Fibroblast of lung (primary cell): Measurements from ENCODE around the gene LRRK1. TPM values are rescaled to one million over a fixed set of nuclear protein-coding genes. Genes with fewer than 3 reads are reported as not detected.

Experiments used
- DNase-seq, 2 donors: peaks; one replicate each; pipeline versions ENCODE4 v3.0.0 to v3.0.0-alpha.2; 2010; ENCODE audit warnings: low read depth in 2 of 2
- H2AFZ ChIP-seq: 2 replicates; pipeline ENCODE4 v1.5.1; 2012; ENCODE audit warnings: low read length, control low read depth, inconsistent platforms
- H3K27ac ChIP-seq: 2 replicates; pipeline ENCODE4 v1.5.1; 2011; ENCODE audit warnings: low read length, control low read depth; ENCODE audit not compliant: insufficient read depth
- H3K27me3 ChIP-seq: 2 replicates; pipeline ENCODE4 v1.5.1; 2011; ENCODE audit warnings: mild to moderate bottlenecking, low read length; ENCODE audit not compliant: control insufficient read depth, insufficient read depth
- H3K36me3 ChIP-seq: 2 replicates; pipeline ENCODE4 v1.5.1; 2011; ENCODE audit warnings: low read length; ENCODE audit not compliant: control insufficient read depth, insufficient read depth
- H3K4me1 ChIP-seq: 2 replicates; pipeline ENCODE4 v1.5.1; 2011; ENCODE audit warnings: low read length; ENCODE audit not compliant: control insufficient read depth, insufficient read depth; ENCODE audit errors: extremely low read depth
- H3K4me2 ChIP-seq: 2 replicates; pipeline ENCODE4 v1.5.1; 2011; ENCODE audit warnings: low read length, control low read depth; ENCODE audit not compliant: insufficient read depth; ENCODE audit errors: extremely low read depth
- H3K4me3 ChIP-seq, 4 experiments: fragments of 200-600 bp in 1 of 4; sonication (generic) in 1 of 4; replicated peaks in 1 of 4; 2 replicates each; pipeline ENCODE4 v1.5.1; 2011 to 2016; ENCODE audit warnings: low read length in 4 of 4, low read depth in 3 of 4, mild to moderate bottlenecking in 3 of 4, control low read depth in 2 of 4, inconsistent platforms in 1 of 4, mixed read lengths in 1 of 4; ENCODE audit not compliant: insufficient read depth in 1 of 4; ENCODE audit errors: control extremely low read depth in 1 of 4
- H3K79me2 ChIP-seq: 2 replicates; pipeline ENCODE4 v1.5.1; 2012; ENCODE audit warnings: mild to moderate bottlenecking, low read length, inconsistent platforms; ENCODE audit not compliant: control insufficient read depth, insufficient read depth
- H3K9ac ChIP-seq: 2 replicates; pipeline ENCODE4 v1.5.1; 2011; ENCODE audit warnings: mild to moderate bottlenecking, low read length, control low read depth; ENCODE audit not compliant: insufficient read depth
- H3K9me3 ChIP-seq: 2 replicates; pipeline ENCODE4 v1.5.1; 2012; ENCODE audit warnings: low read depth, low read length; ENCODE audit not compliant: control insufficient read depth, insufficient read depth
- H4K20me1 ChIP-seq: 2 replicates; pipeline ENCODE4 v1.5.1; 2011; ENCODE audit warnings: low read length; ENCODE audit not compliant: control insufficient read depth, insufficient read depth; ENCODE audit errors: extremely low read depth
- EZH2 ChIP-seq: IDR thresholded peaks from 2 replicates; pipeline ENCODE4 v1.5.1; 2012; ENCODE audit warnings: low read length, control low read depth, mild to moderate bottlenecking; ENCODE audit errors: missing control alignments
- polyA plus RNA-seq, 2 donors: library from polyadenylated mRNA; depleted of rRNA in 1 of 2; stranded (reverse) in 1 of 2; unstranded in 1 of 2; fragments of >200 nt; gene quantifications; 2 replicates each; pipeline ENCODE4 v1.2.1, GENCODE V29; 2011 to 2012; ENCODE audit warnings: missing spikeins in 1 of 2
- total RNA-seq: library from RNA; depleted of rRNA; stranded (reverse); fragments of >200 nt; gene quantifications from 2 replicates; pipeline ENCODE4 v1.2.1, GENCODE V29; 2014
- TF ChIP-seq, protein P1 (sequence below), 2 donors: IDR thresholded peaks in 1 of 2; conservative IDR thresholded peaks in 1 of 2; 1 replicate in 1 of 2; 2 replicates in 1 of 2; pipeline ENCODE4 v1.5.1; 2011 to 2012; ENCODE audit warnings: low read length in 2 of 2, control low read depth in 1 of 2, inconsistent platforms in 1 of 2, low read depth in 1 of 2, mild to moderate bottlenecking in 1 of 2

Gene LRRK1
- total and polyA plus RNA-seq, 2 donors (not counting 1 experiment from before 2014, with no cell fraction given): 3.8 to 12.2 TPM

- H3K9me3 ChIP-seq: no peaks in the 10 kb centered on the region
- no peak overlapping the region for H3K4me3 ChIP-seq
- no peak for TF ChIP-seq EZH2
- TF ChIP-seq, protein P1, sequence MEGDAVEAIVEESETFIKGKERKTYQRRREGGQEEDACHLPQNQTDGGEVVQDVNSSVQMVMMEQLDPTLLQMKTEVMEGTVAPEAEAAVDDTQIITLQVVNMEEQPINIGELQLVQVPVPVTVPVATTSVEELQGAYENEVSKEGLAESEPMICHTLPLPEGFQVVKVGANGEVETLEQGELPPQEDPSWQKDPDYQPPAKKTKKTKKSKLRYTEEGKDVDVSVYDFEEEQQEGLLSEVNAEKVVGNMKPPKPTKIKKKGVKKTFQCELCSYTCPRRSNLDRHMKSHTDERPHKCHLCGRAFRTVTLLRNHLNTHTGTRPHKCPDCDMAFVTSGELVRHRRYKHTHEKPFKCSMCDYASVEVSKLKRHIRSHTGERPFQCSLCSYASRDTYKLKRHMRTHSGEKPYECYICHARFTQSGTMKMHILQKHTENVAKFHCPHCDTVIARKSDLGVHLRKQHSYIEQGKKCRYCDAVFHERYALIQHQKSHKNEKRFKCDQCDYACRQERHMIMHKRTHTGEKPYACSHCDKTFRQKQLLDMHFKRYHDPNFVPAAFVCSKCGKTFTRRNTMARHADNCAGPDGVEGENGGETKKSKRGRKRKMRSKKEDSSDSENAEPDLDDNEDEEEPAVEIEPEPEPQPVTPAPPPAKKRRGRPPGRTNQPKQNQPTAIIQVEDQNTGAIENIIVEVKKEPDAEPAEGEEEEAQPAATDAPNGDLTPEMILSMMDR (conservative IDR thresholded peaks at IDR 0.05 in 1 of 2, IDR thresholded peaks at IDR 0.05 in 1 of 2; ENCODE audit: low read depth in 1 of 2, low read length in 2 of 2): no peak
- H3K9ac ChIP-seq: no peak overlapping the region
- H3K4me2 ChIP-seq: peak overlapping the region; percentile 91
- H3K27me3 ChIP-seq: no peaks in the 10 kb centered on the region
- H4K20me1 ChIP-seq: no peaks in the 10 kb centered on the region
- H3K27ac ChIP-seq: no peak overlapping the region
- H3K79me2 ChIP-seq: no peaks in the 10 kb centered on the region
- peaks cover 2% of the 10 kb centered on the region for H3K36me3 ChIP-seq
- H2AFZ ChIP-seq: no peak overlapping the region
- no peak for DNase-seq
- H3K4me1 ChIP-seq: no peaks in the 10 kb centered on the region
These were observed 1.5 kb downstream of the LRRK1 start for GRCh38 chr15:100920516-100921135.

DNA sequence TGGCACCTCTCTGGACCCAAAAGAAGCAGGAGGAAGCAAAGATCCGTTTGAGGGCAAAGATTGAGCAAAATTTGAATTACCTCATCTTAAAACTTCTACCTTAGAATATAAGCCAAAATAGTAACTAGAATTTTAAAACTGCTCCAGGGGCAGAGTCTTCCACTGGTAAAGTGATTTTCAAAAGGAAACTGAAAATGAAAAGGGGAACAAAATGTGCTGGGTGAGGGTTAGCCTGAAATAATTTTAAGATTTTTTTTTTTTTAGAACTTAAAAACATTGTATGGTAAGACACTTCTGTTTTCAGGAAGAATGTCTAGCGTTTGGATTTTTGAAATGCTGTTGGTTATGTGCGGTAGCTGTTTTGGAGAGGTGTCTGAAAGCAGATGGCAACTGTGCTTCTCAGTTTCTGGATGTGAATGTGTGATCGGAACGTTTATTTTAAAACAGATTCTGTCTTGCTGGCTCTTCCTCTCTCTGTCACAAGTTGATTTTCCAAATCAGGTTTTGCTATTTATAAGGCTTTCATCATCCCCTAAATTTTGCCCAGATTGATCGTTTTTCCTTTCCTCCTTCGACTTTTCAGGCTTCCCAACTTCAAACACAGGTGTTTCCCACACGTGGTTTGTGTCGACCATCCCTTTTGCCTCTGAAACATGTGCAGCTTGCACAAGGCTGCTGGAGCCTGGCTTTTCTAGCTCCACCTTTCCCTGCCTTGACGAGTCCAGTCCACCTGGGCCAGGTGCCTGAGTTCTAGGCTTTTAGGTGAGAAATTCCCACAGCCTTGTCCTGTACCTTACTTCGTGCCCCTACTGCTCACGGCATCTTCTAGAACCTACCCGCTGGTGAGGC, 3.3 kb downstream of the LRRK1 start:
- H3K27me3 ChIP-seq: no peaks in the 10 kb centered on the region
- no peaks in the 10 kb centered on the region for H3K79me2 ChIP-seq
- TF ChIP-seq, protein P1 (conservative IDR thresholded peaks at IDR 0.05 in 1 of 2, IDR thresholded peaks at IDR 0.05 in 1 of 2; ENCODE audit: low read depth in 1 of 2, low read length in 2 of 2): no peak
- no peak overlapping the region for H2AFZ ChIP-seq
- H3K4me3 ChIP-seq: no peak overlapping the region
- DNase-seq: no peak
- H3K27ac ChIP-seq: no peak overlapping the region
- no peaks in the 10 kb centered on the region for H4K20me1 ChIP-seq
- no peak overlapping the region for H3K9ac ChIP-seq
- H3K9me3 ChIP-seq: no peaks in the 10 kb centered on the region
- H3K4me2 ChIP-seq: no peak overlapping the region
- peaks cover 2% of the 10 kb centered on the region for H3K36me3 ChIP-seq
- no peaks in the 10 kb centered on the region for H3K4me1 ChIP-seq

DNA sequence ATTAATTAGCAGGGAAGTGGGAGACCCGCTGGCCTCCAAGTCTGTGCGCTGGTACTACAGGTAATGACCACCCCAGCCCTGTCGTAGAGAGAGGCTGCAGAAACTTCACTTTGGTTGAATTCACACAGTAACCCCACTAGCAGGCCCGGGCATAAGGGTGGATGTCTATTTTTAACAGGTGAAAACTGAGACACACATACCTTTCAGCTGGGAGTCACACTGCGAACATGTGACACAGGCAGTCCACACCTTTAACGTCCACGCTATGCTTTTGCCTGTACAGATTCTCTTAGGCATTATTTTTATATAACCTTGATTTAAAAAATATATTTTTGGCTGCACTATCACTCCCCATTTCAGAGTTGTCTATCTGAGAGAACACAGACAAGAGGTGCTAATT, 3.9 kb downstream of the LRRK1 start:
- no peaks in the 10 kb centered on the region for H3K27me3 ChIP-seq
- no peak for TF ChIP-seq EZH2
- TF ChIP-seq, protein P1 (conservative IDR thresholded peaks at IDR 0.05 in 1 of 2, IDR thresholded peaks at IDR 0.05 in 1 of 2; ENCODE audit: low read depth in 1 of 2, low read length in 2 of 2): no peak
- H2AFZ ChIP-seq: no peak overlapping the region
- peaks cover 2% of the 10 kb centered on the region for H3K36me3 ChIP-seq
- no peak overlapping the region for H3K9ac ChIP-seq
- H3K79me2 ChIP-seq: no peaks in the 10 kb centered on the region
- no peaks in the 10 kb centered on the region for H3K4me1 ChIP-seq
- no peak overlapping the region for H3K4me2 ChIP-seq
- H3K27ac ChIP-seq: no peak overlapping the region
- H3K4me3 ChIP-seq: no peak overlapping the region
- no peaks in the 10 kb centered on the region for H4K20me1 ChIP-seq
- no peak for DNase-seq
- H3K9me3 ChIP-seq: no peaks in the 10 kb centered on the region
